OCI-LY3 (cell line): ENCODE results near the gene GTF3C2.

ENCODE experiments used
- CTCF ChIP-seq: fragments of 200-600, 300-600 bp; sonication (generic); IDR thresholded peaks from 2 replicates; pipeline ENCODE4 v1.5.1; 2014; ENCODE audit warnings: antibody characterized with exemption, low read length, low read depth
- EZH2phosphoT487 ChIP-seq: fragments of 200-600 bp; shearing (Covaris generic); IDR thresholded peaks from 2 replicates; pipeline ENCODE4 v1.6.1; 2018; ENCODE audit warnings: antibody characterized with exemption, mixed run types, low read depth

GRCh38 chr2:27305516-27305915 lies 51.0 kb downstream of the GTF3C2 start:
- TF ChIP-seq CTCF (no peak), EZH2phosphoT487 (no peak)
